ENCODE measurements around the gene SRSF4. TPM values are rescaled to one million over a fixed set of nuclear protein-coding genes. Genes with fewer than 3 reads are reported as not detected.

Gene SRSF4
- total and polyA plus RNA-seq, 2 donors (not counting 1 experiment from before 2014, with no cell fraction given), result 48.4 to 93.5 TPM

- no peak overlapping the region for H3K4me3 Mint-ChIP-seq
- CTCF ChIA-PET, result no interaction called here
- POLR2A ChIA-PET, result no interaction called here
- TF ChIP-seq CTCF (IDR thresholded peaks at IDR 0.05) (no peak), EZH2 (IDR thresholded peaks at IDR 0.05; ENCODE audit: borderline replicate concordance, insufficient read depth, low read depth, low read length, poor library complexity, severe bottlenecking) (no peak)
- Histone ChIP-seq H3K27me3 (replicated peaks in 1 of 4; ENCODE audit: control extremely low read depth in 1 of 4, control insufficient read depth in 3 of 4, insufficient read depth in 4 of 4, low read length in 3 of 4) (no peaks in the 10 kb centered on the region), H3K36me3 (replicated peaks in 1 of 2; ENCODE audit: control extremely low read depth in 1 of 2, control insufficient read depth in 1 of 2, extremely low read depth in 1 of 2, insufficient read depth in 2 of 2, low read length in 1 of 2) (peaks cover 0 to 28% of the 10 kb centered on the region in 2 experiments), H2AFZ (ENCODE audit: insufficient read depth, low read depth, low read length, poor library complexity, severe bottlenecking) (no peak overlapping the region), H3K79me2 (ENCODE audit: control insufficient read depth, insufficient read depth, low read length) (no peaks in the 10 kb centered on the region), H3K4me2 (replicated peaks; ENCODE audit: low read depth, low read length, poor library complexity, severe bottlenecking) (no peak overlapping the region), H3K4me3 (ENCODE audit: control extremely low read depth in 1 of 5, extremely low read depth in 1 of 5, insufficient read depth in 1 of 5, low read depth in 2 of 5, low read length in 4 of 5) (no peak overlapping the region), H4K20me1 (ENCODE audit: control insufficient read depth, insufficient read depth, low read length, poor library complexity, severe bottlenecking) (no peaks in the 10 kb centered on the region), H3K4me1 (ENCODE audit: control insufficient read depth in 2 of 2, insufficient read depth in 2 of 2, low read length in 2 of 2) (peaks cover 10 to 13% of the 10 kb centered on the region in 2 donors), H3K9me3 (ENCODE audit: control extremely low read depth in 1 of 3, control insufficient read depth in 2 of 3, insufficient read depth in 1 of 3, low read length in 2 of 3) (no peaks in the 10 kb centered on the region), H3K9ac (ENCODE audit: low read length) (no peak overlapping the region), H3K27ac (ENCODE audit: low read length in 2 of 2) (peak overlapping the region in 1 of 2 donors; percentile 65)
- H3K9me3 Mint-ChIP-seq (ENCODE audit: insufficient read depth), result no peaks in the 10 kb centered on the region
- peak overlapping the region; percentile 50 for H3K27ac Mint-ChIP-seq
- H3K27me3 Mint-ChIP-seq, result no peaks in the 10 kb centered on the region
- DNase-seq (peak; percentile 36), ATAC-seq (ENCODE audit: low read depth) (peak; percentile 51)
- intact Hi-C loops (cut with micrococcal nuclease), result no loop called here
- H3K4me1 Mint-ChIP-seq, result peaks cover 19% of the 10 kb centered on the region
- 64% methylated on average over 4 of the region's 7 CpGs for WGBS (ENCODE audit: insufficient coverage)
These were observed 28.8 kb upstream of the SRSF4 start for GRCh38 chr1:29210278-29211085.

- Histone ChIP-seq H3K9me3 (ENCODE audit: control extremely low read depth in 1 of 3, control insufficient read depth in 2 of 3, insufficient read depth in 1 of 3, low read length in 2 of 3) (no peaks in the 10 kb centered on the region), H3K4me1 (ENCODE audit: control insufficient read depth in 2 of 2, insufficient read depth in 2 of 2, low read length in 2 of 2) (peaks cover 10 to 13% of the 10 kb centered on the region in 2 donors), H3K9ac (ENCODE audit: low read length) (no peak overlapping the region), H3K79me2 (ENCODE audit: control insufficient read depth, insufficient read depth, low read length) (no peaks in the 10 kb centered on the region), H3K27ac (ENCODE audit: low read length in 2 of 2) (no peak overlapping the region), H3K4me2 (replicated peaks; ENCODE audit: low read depth, low read length, poor library complexity, severe bottlenecking) (no peak overlapping the region), H3K36me3 (replicated peaks in 1 of 2; ENCODE audit: control extremely low read depth in 1 of 2, control insufficient read depth in 1 of 2, extremely low read depth in 1 of 2, insufficient read depth in 2 of 2, low read length in 1 of 2) (peaks cover 0 to 26% of the 10 kb centered on the region in 2 experiments), H2AFZ (ENCODE audit: insufficient read depth, low read depth, low read length, poor library complexity, severe bottlenecking) (no peak overlapping the region), H3K27me3 (replicated peaks in 1 of 4; ENCODE audit: control extremely low read depth in 1 of 4, control insufficient read depth in 3 of 4, insufficient read depth in 4 of 4, low read length in 3 of 4) (no peaks in the 10 kb centered on the region), H4K20me1 (ENCODE audit: control insufficient read depth, insufficient read depth, low read length, poor library complexity, severe bottlenecking) (no peaks in the 10 kb centered on the region), H3K4me3 (ENCODE audit: control extremely low read depth in 1 of 5, extremely low read depth in 1 of 5, insufficient read depth in 1 of 5, low read depth in 2 of 5, low read length in 4 of 5) (no peak overlapping the region)
- peak overlapping the region; percentile 1 for H3K27ac Mint-ChIP-seq
- no peak for ATAC-seq (ENCODE audit: low read depth)
- CTCF ChIA-PET, result interaction anchor here (1.5 kb wide), 1 partner anchor 332 kb away, joined by 3 read pairs; no protein-coding TSS in a partner anchor
- H3K4me1 Mint-ChIP-seq, result peaks cover 19% of the 10 kb centered on the region
- no peak for DNase-seq
- TF ChIP-seq CTCF (IDR thresholded peaks at IDR 0.05) (no peak), EZH2 (IDR thresholded peaks at IDR 0.05; ENCODE audit: borderline replicate concordance, insufficient read depth, low read depth, low read length, poor library complexity, severe bottlenecking) (no peak)
- POLR2A ChIA-PET, result no interaction called here
- 96% methylated on average over 5 of the region's 5 CpGs for WGBS (ENCODE audit: insufficient coverage)
- intact Hi-C loops (cut with micrococcal nuclease), result no loop called here
- H3K27me3 Mint-ChIP-seq, result no peaks in the 10 kb centered on the region
- no peak overlapping the region for H3K4me3 Mint-ChIP-seq
- H3K9me3 Mint-ChIP-seq (ENCODE audit: insufficient read depth), result no peaks in the 10 kb centered on the region
These were observed 27.5 kb upstream of the SRSF4 start for GRCh38 chr1:29209173-29209572.
